ENCODE measurements around the gene ITGA6.

The ITGA6 gene

DNA sequence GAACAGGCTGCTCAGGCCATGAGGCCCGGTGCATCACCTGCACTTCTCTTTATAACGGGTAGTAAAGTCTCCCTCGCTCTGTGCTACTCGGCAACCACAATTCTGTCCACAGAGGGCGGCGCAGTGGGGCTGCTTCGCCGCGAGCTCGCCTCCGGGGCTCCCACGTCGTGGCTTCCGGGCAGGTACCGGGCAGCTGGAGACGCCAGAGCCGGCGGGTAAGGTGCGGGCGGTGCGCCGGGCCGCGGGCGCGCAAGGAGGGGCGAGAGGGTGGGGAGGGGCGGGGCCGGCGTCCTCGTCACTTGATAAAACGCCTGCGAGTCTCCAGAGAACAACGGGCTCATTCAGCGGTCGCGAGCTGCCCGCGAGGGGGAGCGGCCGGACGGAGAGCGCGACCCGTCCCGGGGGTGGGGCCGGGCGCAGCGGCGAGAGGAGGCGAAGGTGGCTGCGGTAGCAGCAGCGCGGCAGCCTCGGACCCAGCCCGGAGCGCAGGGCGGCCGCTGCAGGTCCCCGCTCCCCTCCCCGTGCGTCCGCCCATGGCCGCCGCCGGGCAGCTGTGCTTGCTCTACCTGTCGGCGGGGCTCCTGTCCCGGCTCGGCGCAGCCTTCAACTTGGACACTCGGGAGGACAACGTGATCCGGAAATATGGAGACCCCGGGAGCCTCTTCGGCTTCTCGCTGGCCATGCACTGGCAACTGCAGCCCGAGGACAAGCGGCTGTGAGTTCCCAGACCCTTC is at the start of gene ITGA6:
Gene ITGA6 (plus strand): TSS at position 331 of the 734 bp plus-strand sequence.
- DNase-seq = peak; percentile 88

DNA sequence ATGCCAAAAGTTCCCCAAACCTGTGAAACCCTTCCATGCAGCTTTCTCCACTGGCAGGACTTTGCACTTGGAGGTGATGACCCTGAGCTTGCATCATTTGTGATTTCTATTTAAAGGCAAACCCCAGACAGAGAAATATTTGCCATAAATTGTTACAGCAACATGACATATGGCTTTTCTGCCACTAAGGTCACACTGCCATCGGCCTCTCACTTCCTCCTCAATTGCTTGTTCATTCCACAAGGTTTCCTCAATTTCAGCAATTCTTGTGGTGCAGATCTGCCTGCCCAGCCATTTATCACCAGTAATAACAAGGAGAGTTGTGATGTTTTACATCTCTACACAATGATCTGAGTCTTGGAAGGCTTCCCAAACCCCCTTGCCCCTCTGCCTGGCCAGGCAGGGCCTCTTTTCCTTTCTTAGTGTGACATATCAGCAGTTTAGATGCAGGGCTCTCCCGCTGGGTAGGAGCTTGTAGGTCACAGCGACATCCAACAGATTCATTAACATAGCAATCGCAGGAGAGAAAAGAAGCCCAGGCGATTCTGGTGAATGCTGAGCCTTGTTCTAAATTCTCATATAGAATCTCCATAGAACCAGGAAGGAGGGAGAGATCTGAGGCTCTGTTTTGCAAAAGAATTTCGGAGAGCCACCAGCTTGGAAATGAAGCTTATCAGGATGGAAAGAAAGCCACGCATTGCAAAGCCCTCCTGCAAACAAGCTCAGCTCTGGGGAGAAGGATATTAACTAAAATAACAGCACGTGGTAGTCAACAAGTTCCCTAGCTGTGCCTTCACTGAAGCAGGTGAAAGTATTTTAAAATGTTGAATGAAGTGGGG is 46.7 kb upstream of the ITGA6 start:
- no peak for DNase-seq

DNA sequence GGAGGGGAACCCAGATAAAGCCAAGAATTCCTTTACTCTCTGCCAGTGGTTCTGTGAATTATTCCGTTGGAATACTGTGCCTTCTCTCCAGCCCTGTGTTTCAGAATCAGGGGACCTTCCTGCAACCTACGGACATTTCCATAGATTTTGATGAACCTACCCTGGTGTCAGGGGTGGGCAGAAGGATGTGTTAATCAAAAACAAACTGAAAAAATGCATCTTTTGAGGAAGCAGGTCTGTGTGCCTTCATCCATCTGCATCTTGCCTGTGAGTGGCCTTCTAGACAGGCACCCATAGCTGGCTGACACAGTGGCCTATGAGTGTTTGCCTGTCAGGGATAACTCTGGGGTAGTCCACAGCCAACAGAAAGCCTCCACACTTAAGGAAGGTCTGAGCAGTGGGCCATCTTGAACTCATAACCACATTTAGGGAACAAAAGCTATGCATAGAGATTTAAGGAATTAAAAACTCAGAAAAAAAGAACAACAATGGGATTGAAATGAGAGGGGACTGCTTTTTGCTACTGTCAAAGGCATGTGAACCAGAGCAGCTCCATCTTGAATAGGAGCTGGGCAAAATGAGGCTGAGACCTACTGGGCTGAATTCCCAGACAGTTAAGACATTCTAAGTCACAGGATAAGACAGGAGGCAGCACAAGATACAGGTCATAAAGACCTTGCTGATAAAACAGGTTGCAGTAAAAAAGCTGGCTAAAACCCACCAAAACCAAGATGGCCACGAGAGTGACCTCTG is 45.9 kb upstream of the ITGA6 start:
- DNase-seq = no peak

DNA sequence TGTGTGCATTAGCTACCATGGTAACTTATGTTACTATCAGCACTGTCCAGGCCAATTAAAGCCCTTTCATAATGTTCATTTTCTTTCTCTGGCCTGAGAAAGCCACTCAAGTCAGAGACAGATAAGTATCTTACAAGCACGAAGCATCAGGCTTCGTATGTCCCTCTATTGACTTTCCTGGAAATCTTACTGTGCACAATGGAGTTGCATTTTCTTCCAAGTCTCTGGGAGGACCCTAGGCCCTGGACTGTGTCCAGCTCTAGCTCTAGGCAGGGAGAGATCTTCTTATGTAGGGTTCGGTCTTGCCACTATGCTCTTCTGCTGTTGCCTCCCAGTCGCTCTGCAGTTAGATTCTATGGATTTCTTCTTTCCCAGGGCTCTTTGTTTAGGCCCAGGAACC is 40.0 kb upstream of the ITGA6 start:
- DNase-seq = no peak

DNA sequence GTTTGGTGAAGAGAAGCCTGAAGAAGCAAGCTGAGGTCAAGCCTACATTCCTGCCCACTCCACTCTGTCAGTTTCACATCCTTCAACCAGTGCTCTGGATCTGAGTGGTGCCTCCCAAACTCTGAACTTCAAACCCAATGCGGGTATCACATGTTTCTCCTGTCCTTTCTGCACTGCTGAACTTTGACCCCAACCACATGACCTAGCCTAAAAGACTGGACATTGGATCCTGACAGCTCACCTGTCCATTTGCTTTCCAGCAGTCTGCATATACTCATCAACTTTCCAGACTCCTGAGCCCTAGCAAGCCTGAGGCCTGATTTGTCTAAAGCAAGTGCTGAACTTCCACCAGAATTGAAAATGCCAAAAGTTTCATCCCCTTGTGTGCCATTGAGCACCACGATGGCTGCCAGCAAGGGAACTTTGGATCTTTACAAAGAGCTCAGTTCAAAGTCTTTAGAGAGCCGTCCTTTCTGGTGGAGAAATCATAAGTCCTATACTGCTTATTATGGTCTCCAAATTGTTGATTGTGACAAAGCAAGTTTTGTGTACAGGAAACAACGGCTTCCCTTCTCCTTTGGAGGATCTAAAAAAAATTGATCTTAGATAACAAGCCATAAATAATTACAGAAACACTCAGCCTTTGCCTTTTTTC is 37.6 kb upstream of the ITGA6 start:
- no peak for DNase-seq

DNA sequence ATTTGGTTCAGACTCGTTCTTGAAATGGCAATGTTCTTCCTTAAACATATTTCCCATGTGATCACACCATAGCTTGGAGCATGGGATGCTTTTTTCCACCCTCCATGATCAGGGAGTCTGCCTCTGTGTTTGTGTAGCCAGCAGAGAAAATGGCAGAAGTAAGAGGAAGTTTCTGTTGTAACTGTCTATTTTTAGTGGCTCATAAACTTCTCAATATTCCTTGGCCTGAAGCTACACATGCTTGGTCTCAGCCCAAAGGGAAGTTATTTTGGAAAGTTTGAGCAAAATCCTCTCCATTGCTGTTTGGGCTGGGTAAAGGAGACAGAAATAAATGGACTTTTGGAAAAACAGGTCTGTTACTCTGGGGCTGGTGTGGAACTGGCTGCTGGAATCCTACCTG is 33.4 kb upstream of the ITGA6 start:
- no peak for DNase-seq

DNA sequence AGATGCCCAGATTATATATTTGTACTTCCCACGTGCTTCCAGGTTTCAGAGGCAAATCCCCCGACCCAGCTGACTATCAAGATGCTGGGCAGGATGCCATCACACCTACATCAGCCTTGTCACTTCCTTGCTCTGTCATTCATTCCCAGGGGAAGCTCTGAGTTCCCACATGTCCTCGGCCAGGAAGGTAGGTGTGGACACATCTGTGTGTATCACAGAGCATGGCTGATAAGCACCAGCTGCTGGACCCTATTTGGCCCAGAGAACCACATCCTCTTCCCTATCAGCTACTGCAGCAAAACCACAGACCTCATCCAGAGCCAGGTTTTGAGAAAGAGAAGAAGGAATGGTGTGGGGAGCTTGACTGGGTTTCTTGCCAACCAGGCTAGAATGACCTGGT is 31.9 kb upstream of the ITGA6 start:
- no peak for DNase-seq

DNA sequence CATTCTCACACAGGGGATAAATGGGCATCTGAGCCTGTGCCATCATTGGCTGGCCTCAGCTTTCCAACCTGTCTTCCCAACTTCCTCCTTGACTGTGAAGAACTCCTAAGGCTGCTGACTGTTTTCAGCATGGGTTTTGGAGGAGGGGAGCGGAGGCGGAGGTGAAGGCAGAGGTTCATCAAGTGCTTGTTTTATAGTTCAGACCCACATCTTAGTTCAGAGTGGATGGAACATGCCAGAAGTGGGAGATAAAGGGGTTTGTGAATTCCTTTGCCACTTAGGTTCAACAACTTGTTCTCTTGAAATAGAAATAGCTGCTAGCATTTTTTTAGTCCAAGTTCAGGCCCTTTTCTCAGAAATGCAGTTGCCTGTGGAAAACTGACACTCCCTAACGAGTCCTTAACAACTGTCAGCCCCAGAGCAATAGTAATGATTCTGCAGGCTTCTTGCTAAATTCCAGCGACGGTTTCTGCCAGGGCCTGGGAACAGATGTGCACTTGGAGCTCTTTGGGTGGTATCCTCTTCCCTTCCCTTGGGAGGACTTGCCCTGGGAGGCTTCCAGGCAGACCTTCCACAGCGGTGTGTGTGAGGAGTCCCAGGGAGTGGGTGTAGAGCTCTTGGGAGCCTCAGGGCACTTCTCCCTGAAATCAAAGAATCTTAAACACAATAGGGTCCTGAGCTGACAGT is 30.1 kb upstream of the ITGA6 start:
- DNase-seq = no peak

DNA sequence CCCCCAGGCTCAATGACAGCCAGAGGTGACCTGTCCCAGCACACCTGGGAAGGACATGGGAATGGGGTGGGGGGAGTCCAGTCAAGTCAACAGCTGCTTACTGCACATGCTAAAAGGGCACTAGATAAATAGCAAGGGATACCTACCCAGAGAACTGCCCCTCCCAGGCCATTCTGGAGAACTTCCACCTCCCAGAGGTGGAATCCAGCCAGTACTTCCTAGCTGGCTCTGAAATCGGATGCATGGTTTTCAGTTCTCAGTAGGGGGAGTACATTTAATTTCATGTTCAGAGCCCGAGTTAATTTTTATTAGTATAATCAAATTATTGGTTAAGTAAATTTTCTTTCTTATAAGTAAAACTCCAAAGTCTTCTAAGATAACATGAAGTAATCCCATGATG is 28.9 kb upstream of the ITGA6 start:
- DNase-seq = no peak

DNA sequence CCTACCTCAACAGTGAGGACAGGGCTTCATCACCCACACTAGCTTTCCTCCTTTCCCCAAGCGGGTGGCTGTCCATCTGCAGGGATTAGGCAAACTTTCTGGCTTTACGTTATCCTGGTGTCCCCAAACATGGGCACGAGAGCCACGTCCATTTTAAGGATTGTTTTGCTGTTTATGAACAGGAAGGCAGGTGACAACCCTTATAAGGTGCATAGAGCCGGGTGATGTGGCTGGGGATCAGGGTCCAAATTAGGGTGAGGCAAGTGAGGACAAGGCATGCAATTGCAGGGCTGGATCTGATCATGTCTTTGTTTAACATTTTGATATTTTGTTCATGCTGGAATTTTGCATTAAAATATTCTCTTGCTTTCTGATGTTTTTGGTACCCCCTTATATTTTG is 27.6 kb upstream of the ITGA6 start:
- DNase-seq = no peak

DNA sequence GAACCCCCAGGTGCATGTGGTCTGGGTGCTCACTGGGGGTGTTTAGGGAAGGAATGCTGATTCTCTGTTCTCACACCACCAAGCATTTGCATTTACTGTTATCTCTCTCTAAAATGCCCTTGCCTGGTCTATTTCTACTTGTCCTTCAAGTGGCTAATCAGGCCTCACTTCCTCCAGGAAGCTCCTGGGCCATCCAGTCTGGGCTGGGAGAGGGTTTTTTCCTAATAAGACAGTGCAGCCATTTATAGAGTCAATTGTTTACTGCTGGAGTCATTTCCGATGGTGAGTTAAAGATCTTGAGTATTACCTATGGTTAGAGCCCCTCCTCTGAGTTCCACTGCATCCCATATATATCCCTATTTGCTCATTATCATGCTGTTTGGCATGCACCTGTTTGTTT is 25.2 kb upstream of the ITGA6 start:
- DNase-seq = no peak

DNA sequence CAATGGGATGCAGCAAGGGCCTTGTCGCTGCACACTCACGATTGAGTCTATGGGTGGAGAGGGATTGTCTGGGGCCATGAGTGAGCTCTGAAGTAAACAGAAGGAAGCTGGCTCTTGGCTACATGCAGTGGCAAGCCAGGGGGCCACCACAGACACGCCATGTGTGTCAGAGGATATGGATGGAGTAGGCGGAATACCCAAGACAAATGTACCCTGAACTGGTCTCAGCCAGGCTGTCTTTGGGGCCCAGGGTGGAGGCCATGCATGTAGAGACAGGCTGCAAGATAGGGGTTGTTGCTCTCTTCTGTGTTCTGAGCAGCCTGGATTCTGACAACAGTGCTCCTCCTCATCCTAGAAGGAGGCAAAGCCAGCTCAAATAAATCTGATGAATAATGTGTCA is 24.0 kb upstream of the ITGA6 start:
- DNase-seq = no peak

DNA sequence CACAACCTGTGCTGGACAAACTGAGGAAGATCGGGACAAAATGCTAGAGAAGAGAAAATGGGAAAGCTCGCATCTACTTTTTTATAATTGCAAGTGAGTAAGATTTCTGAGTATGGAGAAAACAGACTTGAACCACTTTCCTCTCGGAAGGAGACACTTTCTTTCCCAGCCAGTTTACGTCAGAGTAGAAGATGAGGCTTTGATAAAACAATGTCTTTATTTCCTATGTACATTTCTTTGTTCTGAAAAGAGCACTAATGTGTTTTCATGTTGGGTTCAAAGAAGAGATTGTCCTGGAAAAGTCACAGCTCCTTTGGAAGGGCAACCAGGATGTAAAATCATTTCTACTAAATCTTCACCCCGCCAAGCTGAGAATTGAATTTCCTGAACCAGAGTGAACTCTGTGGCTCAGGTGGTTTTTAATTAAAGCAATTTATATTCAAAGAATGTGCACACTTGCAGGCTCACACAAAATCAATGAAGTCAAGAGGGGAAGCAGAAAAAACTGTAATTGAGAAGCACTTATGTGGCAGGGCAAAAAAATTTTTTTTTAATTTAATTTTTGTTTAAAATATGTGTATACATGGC is 23.4 kb upstream of the ITGA6 start:
- no peak for DNase-seq

DNA sequence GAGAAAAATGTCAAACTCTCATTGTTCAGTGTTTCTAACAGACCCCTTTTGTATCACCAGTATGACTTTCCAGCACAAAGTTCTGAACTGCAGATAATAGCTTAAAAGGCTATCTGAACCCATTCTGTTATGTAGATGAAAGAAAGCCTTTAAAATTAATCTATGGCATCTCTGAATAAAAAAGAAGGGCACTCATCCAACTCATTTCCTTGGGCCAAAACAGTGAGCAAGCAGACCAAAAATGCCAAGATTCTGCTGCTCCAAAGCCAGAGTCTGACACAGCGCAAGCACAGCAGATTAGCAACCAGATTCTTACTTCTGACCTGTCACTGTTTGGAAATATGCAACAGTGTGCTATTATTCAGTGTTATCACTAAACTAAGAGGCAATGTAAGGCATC is 22.6 kb upstream of the ITGA6 start:
- DNase-seq = no peak

DNA sequence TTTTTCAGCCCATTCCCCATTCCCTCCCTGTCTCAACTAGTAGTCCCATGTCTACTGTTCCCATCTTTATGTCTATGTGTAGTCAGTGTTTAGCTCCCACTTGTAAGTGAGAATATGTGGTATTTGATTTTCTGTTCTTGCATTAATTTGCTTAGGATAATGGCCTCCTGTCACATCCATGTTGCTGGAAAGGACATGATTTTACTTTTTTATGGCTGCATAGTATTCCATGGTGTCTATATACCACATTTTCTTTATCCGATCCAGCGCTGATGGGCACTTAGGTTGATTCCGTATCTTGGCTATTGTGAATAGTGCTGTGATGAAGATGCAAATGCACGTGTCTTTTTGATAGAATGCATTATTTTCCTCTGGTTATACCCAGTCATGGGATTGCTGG is 21.7 kb upstream of the ITGA6 start:
- no peak for DNase-seq

DNA sequence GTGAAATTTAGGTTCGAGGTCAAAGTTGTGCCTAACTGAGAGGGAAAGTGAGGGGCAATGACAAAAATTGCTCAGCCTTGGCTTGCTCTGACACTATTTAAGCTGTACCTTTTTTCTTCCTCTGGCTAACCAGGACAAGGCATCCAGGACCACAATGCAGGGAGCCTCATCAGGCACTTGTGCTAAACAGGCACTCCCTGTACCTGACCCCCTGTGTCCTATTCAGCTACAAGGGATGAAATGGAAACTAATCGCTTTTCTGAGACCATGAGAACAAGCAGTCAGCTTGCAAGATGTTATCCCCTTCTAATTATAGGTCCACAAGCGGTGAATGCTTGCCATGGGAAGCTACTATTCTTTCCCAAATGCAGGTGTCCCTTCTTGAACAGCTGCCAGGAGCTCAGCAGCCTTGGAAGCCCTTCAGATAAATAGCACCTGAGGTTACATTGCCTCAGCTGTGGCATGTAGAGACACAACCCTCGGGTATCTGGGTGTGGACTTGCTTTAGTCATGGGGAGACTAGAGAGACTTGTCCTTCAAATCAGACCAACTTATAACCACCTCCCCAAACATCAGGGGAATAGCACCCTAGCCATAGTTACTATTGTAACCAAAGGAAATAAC is 19.1 kb upstream of the ITGA6 start:
- DNase-seq = no peak

DNA sequence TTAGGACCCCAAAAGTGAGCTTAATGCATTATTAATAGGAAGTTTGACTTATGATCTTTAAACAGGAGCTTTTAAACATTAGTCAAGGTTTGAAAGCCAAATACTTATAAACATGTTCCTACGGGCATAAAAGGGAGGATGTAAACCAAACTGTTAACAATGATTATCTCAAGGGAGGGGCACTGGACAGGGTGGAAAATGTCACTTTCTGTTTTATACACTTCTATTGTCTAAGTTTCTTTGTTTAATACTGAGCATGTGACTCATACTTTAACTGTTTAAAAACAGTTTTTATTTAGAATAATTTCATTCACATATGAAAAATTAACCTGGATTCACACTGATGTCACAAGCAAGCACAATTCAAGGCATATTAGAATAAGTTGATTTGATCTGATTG is 18.3 kb upstream of the ITGA6 start:
- DNase-seq = no peak

DNA sequence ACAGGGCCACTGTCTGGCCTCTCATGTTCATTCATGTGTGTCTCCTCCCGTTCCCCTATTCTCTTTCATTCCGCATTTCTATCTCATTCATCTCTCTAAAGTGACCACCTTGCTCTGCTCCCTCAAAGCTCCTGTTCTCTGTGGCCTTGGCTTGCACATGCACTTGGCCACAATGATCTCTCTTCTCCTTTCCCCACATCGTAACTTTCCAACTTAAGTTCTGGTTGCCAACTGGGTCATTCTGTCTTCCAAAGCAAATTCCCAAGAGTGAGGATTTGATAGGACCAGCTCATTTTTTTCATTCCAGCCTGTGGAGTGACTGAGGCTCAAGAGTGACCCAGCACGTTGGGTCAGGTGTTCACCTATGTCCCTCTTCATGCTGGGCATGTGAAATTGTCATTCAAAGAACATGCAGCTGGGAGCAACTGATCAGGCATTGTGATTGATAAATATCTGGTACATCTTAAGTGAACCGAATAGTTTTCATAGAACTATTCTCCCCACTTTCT is 14.3 kb upstream of the ITGA6 start:
- DNase-seq = no peak

DNA sequence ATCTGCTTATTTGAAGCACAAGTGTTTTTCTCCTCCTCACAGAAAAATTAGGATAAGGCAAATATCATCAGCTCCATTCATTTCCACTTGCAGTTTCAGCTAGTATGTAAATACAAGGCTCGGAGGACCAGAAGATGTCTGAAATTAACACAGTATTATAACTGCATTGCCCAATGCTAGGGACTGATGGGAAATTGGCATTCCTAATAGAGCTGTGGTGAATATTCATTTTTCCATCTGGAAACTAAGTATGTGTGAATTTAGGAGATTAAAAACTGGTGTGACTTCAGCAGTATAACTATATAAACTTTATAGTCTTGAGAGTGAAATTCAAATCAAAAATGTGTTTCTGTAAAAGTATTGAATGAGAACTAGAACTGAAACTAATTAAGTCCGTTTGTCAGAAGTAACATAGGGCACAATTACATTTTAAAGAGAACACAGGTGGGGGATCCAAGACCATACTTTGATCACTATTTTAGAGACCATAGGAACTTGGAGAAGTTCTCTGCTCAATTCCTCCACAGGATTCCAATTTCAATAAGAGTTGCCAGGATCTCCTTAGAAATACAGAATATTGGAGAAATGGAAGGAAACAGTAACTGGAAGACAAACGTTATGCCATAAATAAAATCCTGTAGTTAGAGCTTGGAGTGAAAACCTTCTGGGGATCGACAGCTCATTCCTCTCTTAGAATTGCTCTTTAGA is 12.1 kb upstream of the ITGA6 start:
- DNase-seq = no peak

DNA sequence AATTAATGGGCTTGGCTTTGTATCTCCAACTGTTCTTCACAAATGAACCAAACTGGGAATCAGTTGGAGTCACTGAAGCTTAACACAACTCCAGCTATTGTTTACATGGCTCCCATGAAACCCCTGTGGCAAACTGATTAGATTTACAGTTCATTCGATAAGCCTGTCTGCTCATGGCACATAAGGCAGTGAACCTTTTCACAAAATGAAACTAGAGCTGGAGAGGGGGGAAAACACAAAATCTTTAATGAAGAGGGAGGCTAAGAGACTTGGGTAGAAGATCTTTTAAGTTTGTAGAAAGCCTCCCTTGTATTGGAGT is 11.6 kb upstream of the ITGA6 start:
- DNase-seq = peak; percentile 79

DNA sequence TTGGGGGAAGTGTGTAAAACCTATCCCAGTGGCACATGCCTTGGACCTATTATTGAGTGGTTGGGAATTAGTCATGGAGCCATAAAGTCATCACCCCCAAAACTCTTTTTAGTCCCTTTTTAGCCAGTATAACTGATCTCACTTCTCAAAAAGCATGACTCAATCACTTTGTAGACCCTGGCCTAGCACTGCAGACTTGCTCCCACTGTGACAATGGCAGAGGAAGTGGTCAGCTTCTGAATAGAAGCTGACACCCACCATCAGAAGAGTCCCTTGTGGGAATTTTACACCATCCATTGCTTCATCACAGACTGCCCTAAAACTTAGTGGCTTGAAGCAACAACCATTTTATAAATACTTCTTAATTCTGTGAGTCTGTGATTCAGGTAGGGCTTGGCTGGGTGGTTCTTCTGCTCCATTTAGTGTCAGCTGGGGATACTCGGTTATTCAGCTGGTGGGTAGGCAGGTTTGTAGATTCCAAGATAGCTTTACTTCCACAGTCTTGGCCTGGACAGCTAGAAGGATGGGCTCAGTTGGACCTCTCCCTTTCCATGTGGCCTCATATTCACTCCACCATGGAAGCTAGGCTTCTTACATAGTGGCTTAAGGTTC is 10.8 kb upstream of the ITGA6 start:
- no peak for DNase-seq

All from NCI-H526 treated with DMSO at 0.1 percent for 48 hours (cell line).